CD4-positive, alpha-beta T cell treated with Interleukin-17A for 4 hours (primary cell): ENCODE results near the gene B4GALT1.
"Not testable (repeated sequence)": the region's sequence is repeated elsewhere in the genome, so short reads cannot be mapped to it uniquely, and the experiment has no call there.

Source experiments
- DNase-seq: peaks from one replicate; pipeline ENCODE4 v3.0.0-alpha.2; 2020; ENCODE audit warnings: mixed read lengths

The B4GALT1 gene

DNA sequence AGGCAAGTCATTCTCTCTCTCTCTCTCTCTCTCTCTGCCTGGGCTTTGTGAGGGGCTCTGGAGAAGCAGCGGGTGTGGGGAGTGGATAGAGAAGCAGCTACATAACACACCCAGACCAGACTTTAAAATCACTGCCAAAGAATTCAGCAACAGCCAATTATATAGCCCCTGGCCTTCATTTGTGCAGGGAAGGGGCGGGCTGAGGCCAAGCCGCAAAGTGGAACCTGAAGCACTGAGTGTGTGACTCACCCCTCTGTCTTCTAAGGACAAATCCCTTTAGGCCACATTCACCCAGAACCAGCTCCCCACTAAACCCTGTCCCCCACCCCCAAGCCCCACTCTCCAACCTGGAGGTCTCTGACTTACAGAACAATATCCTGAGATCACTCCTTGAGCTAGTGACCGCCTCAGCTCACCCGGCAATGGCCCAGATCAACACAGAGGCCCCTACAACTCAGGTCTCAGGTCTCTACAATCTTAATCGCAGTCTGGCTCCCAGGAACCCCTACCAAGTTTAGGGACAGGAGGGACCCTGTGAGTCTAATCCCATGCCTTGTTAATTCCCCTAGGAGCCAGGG, 6.0 kb downstream of the B4GALT1 start:
- DNase-seq, result peak; percentile 64

DNA sequence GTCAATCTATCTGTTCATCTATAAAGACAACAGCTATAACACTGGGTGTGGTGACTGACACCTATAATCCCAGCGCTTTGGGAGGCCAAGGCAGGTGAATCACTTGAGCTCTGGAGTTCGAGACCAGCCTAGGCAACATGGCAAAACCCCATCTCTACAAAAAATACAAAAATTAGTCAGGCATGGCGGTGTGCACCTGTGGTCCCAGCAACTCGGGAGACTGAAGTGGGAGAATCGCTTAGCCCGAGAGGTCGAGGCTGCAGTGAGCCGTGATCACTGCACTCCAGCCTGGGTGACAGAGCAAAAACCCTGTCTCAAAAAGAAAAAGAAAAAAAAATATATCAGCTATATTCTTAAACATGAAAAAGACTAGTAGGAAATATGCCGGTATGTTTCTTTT, 6.7 kb downstream of the B4GALT1 start:
- not testable (repeated sequence) for DNase-seq

DNA sequence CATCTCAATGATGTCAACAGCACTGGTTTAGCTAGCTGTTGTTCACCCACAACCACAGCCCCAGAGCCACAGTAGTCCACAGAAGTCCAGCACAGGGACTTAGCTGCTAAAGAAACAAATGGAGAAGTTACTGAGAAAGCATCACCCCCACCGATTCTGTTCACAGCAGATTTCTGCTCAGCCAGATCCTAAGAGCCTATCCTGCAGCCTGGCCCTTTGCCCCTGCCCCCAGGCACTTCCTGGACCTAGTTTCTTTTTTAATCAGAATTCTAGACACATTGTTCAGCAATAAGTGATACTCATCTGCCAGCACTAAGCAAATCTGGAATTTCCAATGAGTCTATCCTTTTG, 7.4 kb downstream of the B4GALT1 start:
- peak; percentile 58 for DNase-seq

DNA sequence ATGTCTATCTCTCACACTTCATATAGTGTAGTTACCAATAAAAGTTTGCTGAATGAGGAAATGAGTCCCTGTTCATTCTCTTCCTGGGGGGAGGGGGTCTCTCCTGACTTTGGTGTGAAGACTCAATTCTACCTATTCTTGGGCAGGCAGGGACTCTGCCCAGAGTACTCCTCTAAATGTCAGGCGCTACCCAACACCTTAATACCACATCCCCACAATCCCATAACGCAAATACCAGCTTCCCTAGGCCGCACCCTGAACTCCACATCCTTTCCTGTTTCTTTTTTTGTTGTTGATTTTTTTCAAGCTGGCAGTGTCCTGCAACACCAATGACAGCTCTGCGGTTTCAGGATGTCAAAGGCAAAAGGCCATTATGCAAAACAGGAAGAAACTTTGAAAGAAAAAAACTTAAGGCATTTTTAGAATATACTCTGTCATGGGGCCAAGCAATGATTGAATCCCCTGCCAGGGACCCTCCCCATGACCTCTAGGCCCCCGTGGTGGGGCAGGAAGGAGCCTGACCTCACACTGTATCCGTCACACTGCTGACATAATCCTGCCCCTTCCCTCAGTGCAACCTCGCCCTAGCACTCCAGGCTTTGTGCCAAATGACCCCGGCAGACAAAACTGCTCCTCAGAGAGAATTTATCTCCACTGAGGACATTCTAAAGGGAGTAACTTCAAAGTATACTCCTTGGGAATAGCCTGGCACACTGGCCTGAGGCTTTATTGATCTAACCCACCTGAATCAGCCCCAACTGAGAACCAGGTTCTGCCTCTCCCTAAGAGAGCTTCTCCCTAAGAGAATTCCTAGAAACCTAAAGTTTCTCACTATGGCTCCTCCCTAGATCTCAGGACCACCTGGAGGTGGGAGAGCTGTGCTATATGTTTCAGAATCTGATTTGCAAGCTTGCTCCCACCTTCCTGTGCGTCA, 8.0 kb downstream of the B4GALT1 start:
- peak; percentile 57 for DNase-seq

DNA sequence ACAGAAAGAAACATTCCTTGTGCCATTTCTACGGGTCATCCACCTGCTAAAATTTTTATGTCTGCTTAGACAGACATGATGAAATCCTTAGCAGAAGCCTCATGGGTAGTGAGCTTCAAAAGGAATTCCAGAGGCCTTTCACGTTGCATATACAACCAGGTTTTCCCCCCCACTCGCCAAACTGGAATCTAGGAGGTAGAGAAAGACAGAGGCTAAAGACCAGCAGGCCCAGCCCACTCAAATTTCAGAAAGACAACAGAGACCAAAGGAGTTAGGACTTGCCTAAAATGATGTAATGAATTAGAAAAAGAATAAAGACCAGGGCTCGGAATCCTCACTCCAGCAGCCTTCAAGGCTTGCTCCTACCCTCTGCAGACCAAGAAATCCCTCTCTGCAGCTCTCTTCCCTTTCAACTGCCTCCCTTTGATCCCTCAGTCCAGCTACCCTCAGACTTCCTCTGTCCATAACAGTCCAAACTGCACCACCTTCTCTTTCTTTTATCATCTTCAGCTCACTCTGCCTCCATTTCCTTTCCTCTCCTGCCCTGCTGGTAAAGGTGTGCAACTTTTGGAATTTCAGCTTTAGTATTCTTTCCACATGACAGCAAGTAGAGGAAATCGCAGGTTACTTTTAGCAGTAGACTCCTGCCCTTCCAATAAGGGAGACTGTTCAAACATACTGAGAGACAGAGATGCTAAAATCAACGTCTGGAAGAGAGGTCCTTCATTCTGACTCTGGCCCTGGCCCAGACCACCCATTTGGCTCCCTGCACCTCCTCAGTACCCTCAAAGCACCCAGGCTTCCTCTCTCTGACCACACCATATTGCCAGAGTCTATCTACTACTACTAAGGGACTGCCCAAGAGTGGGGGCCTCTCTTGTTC, 8.9 kb downstream of the B4GALT1 start:
- DNase-seq, result no peak

DNA sequence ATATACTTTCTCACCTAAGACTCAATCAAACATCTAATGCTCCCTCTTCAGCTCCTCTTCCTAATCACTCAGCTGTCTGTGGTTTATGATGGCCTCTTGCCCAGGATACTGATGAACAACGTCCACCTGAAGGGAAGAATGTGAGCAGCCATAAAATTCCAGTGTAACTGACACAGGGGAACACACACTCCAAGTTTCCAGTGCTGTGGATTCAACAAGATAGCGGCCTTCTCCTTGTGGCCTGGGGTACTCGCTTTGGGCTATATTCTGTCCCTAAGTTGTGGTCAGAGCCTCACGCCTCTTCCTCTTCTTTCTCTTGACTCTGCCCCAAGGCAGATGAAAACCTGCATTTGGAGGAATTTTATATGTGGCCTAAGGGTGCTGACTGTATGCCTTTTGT, 11.7 kb downstream of the B4GALT1 start:
- no peak for DNase-seq

DNA sequence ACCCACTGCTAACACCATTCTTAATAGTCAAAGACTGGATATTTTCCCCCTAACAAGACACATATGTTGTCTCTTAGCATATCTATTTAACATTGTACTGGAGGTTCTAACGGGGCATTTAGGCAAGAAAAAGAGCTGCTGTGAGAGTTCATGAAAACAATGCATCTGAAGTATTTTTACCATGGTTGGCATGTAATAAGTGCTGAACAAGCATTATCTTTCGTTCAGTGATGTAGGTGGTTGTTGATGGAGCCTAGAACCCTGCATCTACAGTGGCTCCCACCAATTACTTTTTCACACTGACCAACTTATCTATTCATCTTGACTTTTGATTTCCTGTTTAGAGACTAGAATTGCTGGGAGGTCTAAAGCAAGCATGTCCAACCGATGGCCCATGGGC, 12.8 kb downstream of the B4GALT1 start:
- no peak for DNase-seq

DNA sequence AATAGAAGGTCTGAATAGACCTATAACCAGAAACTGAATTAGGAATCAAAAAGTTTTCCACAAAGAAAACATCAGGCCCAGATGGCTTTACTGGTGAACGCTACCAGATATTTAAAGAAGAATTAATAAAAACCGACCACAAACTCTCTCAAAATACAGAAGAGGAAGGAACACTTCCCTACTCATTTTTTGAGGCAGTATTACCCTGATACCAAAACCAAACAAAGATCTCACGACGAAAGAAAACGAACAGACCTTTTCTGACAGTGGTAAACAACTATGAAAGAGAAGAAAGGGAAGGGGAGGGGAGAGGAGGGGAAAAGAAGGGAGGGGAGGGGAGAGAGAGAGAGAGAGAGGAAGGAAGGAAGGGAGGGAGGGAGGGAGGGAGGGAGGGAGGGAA, 13.5 kb downstream of the B4GALT1 start:
- no peak for DNase-seq

DNA sequence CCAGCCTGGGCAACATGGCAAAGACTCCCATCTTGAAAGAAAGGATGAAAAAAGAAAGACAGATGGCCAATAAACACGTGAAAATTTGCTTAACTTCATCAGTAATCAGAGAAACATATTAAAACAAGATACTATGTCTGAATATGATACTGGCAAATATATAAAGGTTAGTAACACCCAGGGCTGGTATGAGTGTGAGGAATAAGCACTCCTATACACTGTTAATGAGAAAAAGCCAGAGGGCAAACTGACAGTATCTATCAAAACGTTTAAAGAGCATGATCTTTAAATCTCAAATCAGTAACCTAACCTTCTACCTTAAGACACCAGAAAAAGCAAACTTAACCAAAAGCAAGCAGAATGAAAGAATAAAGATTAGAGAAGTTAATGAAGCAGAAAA, 14.1 kb downstream of the B4GALT1 start:
- no peak for DNase-seq

DNA sequence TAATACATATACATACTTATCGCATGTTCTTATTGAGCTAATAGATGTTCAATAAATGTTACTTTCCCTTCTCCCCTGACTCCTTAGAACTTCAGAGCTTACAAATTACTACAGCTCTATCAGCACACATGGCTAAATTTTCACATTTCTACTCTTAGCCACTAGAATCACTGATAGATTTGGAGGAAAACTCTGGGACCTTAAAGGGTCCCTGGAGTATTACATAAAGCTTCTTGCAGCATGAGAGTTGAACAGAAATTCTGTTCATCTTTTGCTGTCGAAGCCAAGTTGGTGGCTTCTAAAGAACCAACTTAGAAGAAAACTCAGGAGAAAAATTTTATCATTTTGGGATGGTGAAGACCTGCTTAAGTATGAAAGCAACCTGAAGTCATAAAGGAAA, 15.5 kb downstream of the B4GALT1 start:
- no peak for DNase-seq

DNA sequence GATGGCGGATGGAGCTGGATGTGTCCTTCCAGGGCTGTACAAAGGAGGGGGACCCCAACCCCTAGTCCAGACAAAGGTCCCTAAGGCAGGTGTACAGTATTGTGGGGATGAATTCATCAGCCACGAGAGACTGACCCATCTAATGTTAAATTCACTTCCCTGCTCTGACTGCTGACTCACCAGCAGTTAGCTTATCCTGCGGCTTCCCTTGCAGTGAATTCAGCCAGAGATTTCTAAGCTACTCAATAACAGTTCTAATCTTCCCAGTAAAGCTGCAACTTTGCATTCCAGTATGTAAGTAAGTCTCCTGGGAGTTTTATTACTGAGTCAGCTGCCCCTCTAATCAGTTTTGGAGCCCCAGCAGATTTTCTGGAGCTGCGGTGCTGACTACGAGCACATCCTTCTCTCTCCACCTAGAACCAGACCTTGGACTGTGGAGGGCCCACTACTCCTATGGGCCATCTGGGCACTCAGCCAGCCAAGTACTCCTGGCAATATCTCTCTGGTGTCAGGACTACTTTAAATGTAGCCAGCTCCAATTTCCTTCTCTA, 16.1 kb downstream of the B4GALT1 start:
- no peak for DNase-seq

DNA sequence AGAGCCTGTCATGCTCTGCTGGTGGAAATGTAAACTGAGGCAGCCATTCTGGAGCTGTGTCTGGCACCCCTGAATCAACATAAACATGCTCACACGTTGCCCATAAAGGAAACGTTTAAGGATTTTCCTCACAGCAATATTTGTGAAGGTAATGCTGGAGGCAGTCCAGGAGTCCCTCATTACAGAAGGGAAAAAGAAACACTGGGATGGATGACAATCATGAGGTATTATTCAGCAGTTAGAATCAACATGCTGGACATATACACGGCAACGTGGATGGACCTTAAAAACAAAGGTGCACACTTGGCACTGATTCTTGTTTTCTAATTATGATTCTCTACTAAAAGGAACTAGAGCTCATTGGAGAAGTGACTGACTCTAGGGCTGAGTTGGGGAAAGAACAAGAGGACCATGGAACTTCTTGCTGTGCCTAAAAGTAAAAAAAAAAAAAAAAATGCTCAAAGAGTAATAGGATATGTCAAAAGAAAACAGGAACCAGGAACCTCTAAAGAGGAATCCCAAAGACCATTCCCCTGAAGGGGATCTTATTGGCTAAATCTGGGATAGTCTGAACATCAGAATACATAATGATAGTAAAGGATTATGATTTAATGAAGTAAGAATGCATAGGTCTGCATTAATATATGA, 18.6 kb downstream of the B4GALT1 start:
- no peak for DNase-seq

DNA sequence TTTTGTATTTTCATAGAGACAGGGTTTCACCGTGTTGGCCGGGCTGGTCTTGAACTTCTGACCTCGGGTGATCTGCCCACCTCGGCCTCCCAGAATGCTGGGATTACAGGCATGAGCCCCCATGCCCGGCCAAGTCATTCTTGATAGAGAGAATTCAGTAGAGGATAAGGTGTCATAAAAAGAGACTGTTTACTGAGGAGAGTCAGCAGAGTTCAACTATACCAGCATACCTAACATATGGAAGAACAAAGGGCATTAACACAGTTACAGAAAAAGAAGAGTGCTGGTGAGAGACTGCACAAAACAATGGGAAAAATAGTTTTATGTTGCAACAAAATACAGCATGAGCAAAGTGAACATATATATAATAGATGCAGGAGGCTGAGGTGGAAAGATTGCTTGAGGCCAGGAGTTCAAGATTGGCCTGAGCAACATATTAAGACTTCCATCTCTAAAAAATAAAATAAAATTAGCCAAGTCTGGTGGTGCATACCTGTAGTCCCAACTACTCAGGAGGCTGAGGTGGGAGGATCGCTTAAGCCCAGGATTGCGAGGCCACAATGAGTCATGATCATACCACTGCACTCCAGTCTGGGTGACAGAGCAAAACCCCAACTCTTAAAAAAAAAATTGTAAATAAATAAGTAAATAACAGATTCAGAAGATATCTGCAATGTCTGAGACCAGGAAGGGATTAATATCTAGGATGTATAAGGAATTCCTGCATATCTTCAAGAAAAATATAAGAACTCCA, 19.5 kb downstream of the B4GALT1 start:
- DNase-seq, result peak; percentile 20

DNA sequence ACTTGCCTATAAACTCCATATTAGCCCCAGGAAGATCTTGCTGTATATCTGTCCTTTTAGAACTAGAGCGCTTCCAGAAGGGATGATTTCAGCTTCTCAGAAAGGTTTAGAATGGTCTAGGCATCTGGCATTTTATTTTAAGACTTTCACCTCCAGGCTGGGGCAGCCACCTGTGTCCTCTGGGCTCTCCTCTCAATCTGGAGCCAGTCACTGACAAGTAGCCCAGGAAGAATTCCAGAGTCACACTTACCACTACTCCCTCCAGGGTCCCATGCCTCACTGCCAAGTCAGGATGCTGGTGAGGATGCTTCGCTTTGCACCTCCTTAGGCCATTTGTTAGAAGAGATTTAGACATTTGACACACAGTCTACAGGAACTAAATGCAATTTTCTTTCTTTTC, 20.8 kb downstream of the B4GALT1 start:
- no peak for DNase-seq

DNA sequence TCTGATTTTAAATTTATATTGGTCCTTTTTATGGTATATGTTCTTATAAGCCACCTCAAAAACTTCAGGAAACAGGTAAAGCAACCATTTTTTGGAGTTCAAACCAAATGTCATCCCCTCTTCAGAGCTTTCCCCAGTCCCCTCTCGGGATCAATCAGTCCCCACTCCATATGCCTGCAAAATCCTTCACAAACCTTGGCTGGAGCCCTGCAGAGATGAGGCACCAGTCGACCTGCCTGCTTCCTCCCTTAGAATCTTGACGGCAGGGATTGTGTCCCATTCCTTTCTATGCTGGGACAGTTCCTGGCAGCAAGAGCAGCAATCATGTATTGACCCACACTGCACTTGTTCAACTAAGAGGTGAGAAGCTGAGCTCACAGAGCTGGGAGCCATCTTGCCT, 22.6 kb downstream of the B4GALT1 start:
- DNase-seq, result no peak

DNA sequence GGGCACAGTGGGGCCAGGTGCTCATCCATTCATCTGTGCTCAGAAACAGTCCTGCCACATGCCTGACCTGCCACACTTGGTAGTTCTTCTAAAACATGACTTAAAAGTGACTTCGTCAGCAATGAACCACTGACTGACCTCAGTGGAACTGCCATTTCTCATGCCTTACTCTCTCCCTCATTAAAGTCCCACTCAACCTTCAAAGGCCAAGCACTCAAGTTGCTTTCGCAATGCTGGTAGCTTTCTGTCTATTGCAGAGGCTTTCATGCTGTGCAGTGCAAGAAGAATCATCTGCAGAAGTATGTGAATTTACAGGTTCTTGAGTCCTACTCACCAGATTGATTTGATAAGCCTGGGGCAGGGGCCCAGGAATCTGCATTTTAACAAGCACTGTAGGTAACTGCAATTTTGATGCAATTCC, 23.9 kb downstream of the B4GALT1 start:
- no peak for DNase-seq

DNA sequence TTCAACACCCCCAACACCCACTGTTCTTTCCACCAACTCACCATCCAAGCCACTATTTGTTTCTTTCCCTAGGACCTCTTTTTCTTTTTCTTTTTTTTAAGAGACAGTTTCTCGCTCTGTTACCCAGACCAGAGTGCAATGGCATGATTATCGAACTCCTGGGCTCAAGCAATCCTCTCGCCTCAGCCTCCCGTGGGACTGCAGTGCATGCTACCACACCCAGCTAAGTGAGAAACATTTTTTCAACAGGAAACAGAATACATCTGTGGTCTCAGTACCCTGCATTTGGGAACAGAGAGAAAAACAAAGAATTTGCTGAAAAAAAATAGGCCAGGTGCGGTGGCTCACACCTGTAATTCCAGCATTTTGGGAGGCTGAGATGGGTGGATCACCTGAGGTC, 24.6 kb downstream of the B4GALT1 start:
- DNase-seq, result peak; percentile 42

DNA sequence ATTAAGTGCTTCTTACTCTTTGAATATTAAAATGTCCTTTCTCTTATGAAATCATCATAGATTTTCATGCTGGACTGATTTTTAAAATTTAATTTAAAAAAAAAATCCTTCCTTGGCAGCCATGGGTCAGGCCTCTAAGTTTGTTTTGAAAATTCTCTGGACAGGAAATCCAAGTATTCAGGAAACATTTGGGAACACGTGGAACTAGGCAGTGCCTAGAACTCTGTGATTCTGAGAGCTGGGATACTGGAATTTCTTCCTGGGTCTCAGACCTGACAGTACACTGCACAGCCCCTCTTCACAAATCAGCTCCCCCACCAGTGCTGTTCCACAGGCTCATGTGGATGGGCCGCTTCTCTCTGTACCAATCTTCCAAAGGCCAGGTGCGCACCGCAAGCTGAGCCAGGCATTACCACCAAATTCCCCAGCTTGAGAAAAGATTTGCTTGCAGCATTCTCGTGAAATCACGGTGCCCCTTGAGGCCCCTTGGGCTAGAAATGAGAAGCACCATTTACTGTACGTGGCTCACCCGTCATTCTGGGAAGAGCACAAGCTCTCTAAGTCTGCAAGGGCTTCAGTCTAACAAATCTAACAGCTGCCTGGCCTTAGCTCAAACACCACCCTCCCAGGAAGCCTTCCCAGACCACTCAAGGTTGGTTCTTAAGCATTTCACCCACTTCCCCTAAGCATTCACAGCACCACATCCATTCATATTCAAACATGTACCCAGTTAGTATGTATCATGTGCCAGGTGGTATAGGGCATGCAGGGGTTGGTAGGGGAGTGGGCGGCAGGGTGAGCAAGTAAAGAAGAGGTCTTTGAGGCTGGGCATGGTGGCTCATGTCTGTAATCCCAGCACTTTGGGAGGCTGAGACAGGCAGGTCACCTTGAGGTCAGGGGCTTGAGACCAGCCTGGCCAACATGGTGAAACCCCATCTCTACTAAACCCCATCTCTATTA, 26.5 kb downstream of the B4GALT1 start:
- no peak for DNase-seq

DNA sequence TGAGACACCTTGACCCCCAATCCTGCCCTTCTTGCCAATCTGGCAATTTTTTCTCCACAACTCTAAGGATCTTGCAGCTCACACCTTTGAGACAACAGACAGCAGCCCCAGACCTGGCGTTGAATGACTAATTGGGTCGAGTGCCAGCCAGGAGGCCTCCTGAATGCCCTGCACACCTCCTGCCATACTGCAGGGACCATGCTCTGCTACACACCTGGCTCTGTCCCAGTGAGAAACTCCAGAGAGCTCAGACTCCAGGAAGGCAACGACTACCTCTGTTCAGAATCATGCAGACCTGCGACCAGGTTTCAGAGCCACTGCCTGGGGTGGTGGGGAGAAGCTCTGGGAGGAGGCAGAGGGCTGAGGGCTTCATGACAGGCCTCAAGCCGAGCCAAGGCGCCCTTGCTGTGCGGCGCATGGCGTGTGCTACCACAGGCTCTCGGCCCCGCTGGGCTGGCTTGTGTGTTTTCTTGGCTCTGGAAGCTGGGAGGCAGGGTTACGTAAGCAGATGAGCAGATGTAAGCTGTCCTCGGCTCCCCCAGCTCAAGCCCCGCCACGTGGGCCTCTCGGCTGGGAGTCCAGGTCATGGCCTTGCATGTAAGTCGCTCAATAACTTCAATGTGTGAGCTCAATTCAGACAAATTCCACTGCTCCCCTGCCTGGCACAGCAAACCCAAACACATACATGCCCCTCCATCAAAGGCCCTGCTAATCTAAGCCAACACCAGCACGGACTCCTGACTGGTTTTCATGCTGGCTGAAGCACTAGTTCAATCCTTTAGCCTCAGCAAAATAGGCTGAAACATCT, 27.5 kb downstream of the B4GALT1 start:
- no peak for DNase-seq

DNA sequence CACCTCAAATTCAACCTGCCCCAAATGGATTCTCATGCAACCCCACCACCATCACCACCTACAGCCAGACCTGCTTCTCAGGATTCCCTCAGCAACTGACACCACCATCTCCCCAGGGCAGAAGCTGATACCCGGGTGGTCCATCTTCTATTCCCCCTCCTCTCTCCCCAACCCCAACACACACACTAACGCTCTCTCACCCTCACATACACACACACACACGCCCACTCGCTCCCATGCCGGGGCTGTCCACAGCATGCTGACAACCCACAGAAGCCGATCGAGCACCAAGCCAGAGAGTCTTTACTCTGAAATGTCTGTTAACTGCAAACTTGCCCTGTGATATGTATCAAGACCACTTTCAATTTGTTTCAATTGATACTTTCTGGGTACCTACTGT, 28.4 kb downstream of the B4GALT1 start:
- DNase-seq, result no peak
